Suprapubic skin (tissue), 4 donors: Measurements from ENCODE around the gene HS6ST1. TPM values are rescaled to one million over a fixed set of nuclear protein-coding genes. Genes with fewer than 3 reads are reported as not detected.

Experiments used
- DNase-seq, 2 donors: peaks; one replicate each; pipeline ENCODE4 v3.0.0-alpha.2; 2019; ENCODE audit warnings: low spot score in 2 of 2
- H3K27ac ChIP-seq: fragments of 200-600 bp; sonication (generic); one replicate; pipeline ENCODE4 v1.5.1; 2019
- H3K27me3 ChIP-seq: fragments of 200-600 bp; sonication (generic); one replicate; pipeline ENCODE4 v1.5.1; 2019
- H3K36me3 ChIP-seq: fragments of 200-600 bp; sonication (generic); one replicate; pipeline ENCODE4 v1.5.1; 2019
- H3K4me1 ChIP-seq: fragments of 200-600 bp; sonication (generic); one replicate; pipeline ENCODE4 v1.5.1; 2019
- H3K4me3 ChIP-seq: fragments of 200-600 bp; sonication (generic); one replicate; pipeline ENCODE4 v1.5.1; 2019; ENCODE audit warnings: mild to moderate bottlenecking
- H3K9me3 ChIP-seq: fragments of 200-600 bp; sonication (generic); one replicate; pipeline ENCODE4 v1.5.1; 2019
- CTCF ChIP-seq, 2 donors: fragments of 200-600 bp in 1 of 2; fragments of 450-650 bp in 1 of 2; sonication (generic) in 1 of 2; IDR thresholded peaks; one replicate each; pipeline ENCODE4 v1.5.1; 2016 to 2019; ENCODE audit warnings: antibody characterized with exemption in 2 of 2, mild to moderate bottlenecking in 1 of 2, moderate library complexity in 1 of 2
- EP300 ChIP-seq: sonication (generic); formaldehyde crosslinking; IDR thresholded peaks from one replicate; pipeline ENCODE4 v1.6.1; 2017; ENCODE audit warnings: antibody characterized with exemption
- POLR2A ChIP-seq, 2 donors: fragments of 450-650 bp; IDR thresholded peaks; one replicate each; pipeline ENCODE4 v1.6.1; 2017; ENCODE audit warnings: antibody characterized with exemption in 2 of 2, mild to moderate bottlenecking in 2 of 2, moderate library complexity in 2 of 2
- POLR2AphosphoS5 ChIP-seq, 3 donors: sonication (generic); formaldehyde crosslinking; IDR thresholded peaks; one replicate each; pipeline ENCODE4 v1.6.1; 2017; ENCODE audit warnings: antibody characterized with exemption in 3 of 3
- WGBS: methylation state at CpG from one replicate; pipeline ENCODE4 v1.1.5; 2018; 5-methylcytosine and 5-hydroxymethylcytosine counted together
- total RNA-seq, 4 donors: library from RNA; depleted of rRNA; stranded (reverse); fragments of >200 nt; gene quantifications; one replicate each; pipeline ENCODE4 v1.1.0, GENCODE V29; 2016

HS6ST1 gene
- total RNA-seq, 4 donors from 2014 or later, result 55.7 to 75.0 (median 67.3) TPM

GRCh38 chr2:128291844-128292598 lies 26.6 kb downstream of the HS6ST1 start:
- TF ChIP-seq EP300 (no peak), POLR2A (IDR thresholded peaks at IDR 0.05) (no peak), CTCF (IDR thresholded peaks at IDR 0.05) (no peak), POLR2AphosphoS5 (IDR thresholded peaks at IDR 0.05) (no peak)
- no peaks in the 10 kb centered on the region for H3K9me3 ChIP-seq
- no peak for DNase-seq
- no peaks in the 10 kb centered on the region for H3K27me3 ChIP-seq
- peaks cover 56% of the 10 kb centered on the region for H3K4me1 ChIP-seq
- 77% methylated on average over 15 of the region's 19 CpGs for WGBS
- H3K4me3 ChIP-seq, result no peak overlapping the region
- peaks cover 15% of the 10 kb centered on the region for H3K36me3 ChIP-seq
- H3K27ac ChIP-seq, result no peak overlapping the region

- TF ChIP-seq EP300 (no peak), CTCF (IDR thresholded peaks at IDR 0.05) (no peak), POLR2AphosphoS5 (IDR thresholded peaks at IDR 0.05) (no peak)
- Histone ChIP-seq H3K4me3 (no peak overlapping the region), H3K36me3 (peaks cover 20% of the 10 kb centered on the region), H3K27ac (no peak overlapping the region), H3K4me1 (peaks cover 62% of the 10 kb centered on the region), H3K9me3 (no peaks in the 10 kb centered on the region), H3K27me3 (no peaks in the 10 kb centered on the region)
- 76% methylated on average over 8 of the region's 13 CpGs for WGBS
- DNase-seq, result no peak
Observed at GRCh38 chr2:128291161-128291843, 27.4 kb downstream of the HS6ST1 start.

DNA sequence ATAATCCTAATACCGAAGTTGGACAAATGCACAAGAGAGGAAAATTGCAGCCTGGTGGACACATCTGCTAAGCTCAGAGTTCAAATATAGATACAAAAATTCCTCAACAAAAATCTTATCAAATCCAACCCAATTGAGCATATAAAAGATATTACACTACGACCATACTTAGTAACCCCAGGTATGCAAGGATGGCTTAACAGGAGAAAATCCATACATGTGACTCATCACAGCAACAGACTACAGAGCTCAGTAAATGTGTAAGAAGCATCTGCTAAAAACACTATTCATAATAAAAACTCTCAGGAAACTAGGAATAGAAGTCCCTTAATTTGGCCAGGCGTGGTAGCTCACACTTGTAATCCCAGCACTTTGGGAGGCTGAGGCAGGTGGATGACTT lies 28.3 kb downstream of the HS6ST1 start:
- DNase-seq, result no peak
- Histone ChIP-seq H3K4me1 (peaks cover 57% of the 10 kb centered on the region), H3K9me3 (no peaks in the 10 kb centered on the region), H3K36me3 (peaks cover 20% of the 10 kb centered on the region), H3K27me3 (no peaks in the 10 kb centered on the region), H3K27ac (no peak overlapping the region), H3K4me3 (no peak overlapping the region)
- 96% methylated on average over 3 of the region's 3 CpGs for WGBS
- TF ChIP-seq POLR2A (IDR thresholded peaks at IDR 0.05) (no peak), CTCF (IDR thresholded peaks at IDR 0.05) (no peak), POLR2AphosphoS5 (IDR thresholded peaks at IDR 0.05) (no peak)

GRCh38 chr2:128289439-128289838 lies 29.2 kb downstream of the HS6ST1 start:
- Histone ChIP-seq H3K9me3 (no peaks in the 10 kb centered on the region), H3K4me3 (no peak overlapping the region), H3K36me3 (peaks cover 20% of the 10 kb centered on the region), H3K4me1 (peaks cover 48% of the 10 kb centered on the region), H3K27me3 (no peaks in the 10 kb centered on the region), H3K27ac (no peak overlapping the region)
- 49% methylated on average over 9 of the region's 10 CpGs for WGBS
- no peak for TF ChIP-seq CTCF (IDR thresholded peaks at IDR 0.05)
- no peak for DNase-seq

DNA sequence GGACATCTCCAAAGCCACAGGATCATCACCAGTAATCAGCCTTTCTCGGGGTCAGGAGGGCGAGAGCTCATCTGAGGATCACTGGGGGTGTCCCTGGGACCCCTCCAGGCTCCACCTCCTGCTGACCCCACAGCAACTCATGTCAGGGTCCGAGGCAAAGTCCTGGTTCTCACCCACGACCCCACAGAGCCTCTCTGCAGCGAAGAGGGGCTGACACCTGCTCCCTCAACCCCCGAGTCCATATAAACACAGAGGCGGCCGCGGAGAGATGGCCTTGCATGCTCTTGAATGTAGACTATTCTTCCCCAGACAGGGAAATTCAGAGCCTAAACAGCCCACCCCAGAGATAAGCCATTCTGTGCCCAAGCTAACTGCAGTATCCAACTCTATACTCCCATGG lies 29.9 kb downstream of the HS6ST1 start:
- WGBS, result 88% methylated on average over 7 of the region's 9 CpGs
- Histone ChIP-seq H3K9me3 (no peaks in the 10 kb centered on the region), H3K4me1 (peaks cover 43% of the 10 kb centered on the region), H3K4me3 (no peak overlapping the region), H3K27ac (no peak overlapping the region), H3K36me3 (peaks cover 20% of the 10 kb centered on the region), H3K27me3 (no peaks in the 10 kb centered on the region)
- TF ChIP-seq CTCF (IDR thresholded peaks at IDR 0.05) (no peak), POLR2AphosphoS5 (IDR thresholded peaks at IDR 0.05) (no peak), POLR2A (IDR thresholded peaks at IDR 0.05) (no peak), EP300 (no peak)
- DNase-seq, result no peak
